GM12872 (cell line): ENCODE data around the gene TMTC2.

Experiments
- TF ChIP-seq, protein P1 (sequence below): IDR thresholded peaks from 3 replicates; pipeline ENCODE4 v1.5.1; 2011; ENCODE audit warnings: low read depth, mild to moderate bottlenecking, low read length, moderate library complexity; ENCODE audit not compliant: insufficient read depth

TMTC2 gene

GRCh38 chr12:82694970-82695369, 8.3 kb downstream of the TMTC2 start:
- TF ChIP-seq, protein P1, sequence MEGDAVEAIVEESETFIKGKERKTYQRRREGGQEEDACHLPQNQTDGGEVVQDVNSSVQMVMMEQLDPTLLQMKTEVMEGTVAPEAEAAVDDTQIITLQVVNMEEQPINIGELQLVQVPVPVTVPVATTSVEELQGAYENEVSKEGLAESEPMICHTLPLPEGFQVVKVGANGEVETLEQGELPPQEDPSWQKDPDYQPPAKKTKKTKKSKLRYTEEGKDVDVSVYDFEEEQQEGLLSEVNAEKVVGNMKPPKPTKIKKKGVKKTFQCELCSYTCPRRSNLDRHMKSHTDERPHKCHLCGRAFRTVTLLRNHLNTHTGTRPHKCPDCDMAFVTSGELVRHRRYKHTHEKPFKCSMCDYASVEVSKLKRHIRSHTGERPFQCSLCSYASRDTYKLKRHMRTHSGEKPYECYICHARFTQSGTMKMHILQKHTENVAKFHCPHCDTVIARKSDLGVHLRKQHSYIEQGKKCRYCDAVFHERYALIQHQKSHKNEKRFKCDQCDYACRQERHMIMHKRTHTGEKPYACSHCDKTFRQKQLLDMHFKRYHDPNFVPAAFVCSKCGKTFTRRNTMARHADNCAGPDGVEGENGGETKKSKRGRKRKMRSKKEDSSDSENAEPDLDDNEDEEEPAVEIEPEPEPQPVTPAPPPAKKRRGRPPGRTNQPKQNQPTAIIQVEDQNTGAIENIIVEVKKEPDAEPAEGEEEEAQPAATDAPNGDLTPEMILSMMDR: no peak

- TF ChIP-seq, protein P1: no peak
Measured at GRCh38 chr12:82695531-82695930, 8.8 kb downstream of the TMTC2 start.

GRCh38 chr12:82696543-82696942, 9.8 kb downstream of the TMTC2 start:
- TF ChIP-seq, protein P1: no peak

- TF ChIP-seq, protein P1: no peak
Measured at GRCh38 chr12:82698708-82699564, 12.2 kb downstream of the TMTC2 start.

- TF ChIP-seq, protein P1: no peak
Measured at GRCh38 chr12:82705774-82706173, 19.1 kb downstream of the TMTC2 start.

- TF ChIP-seq, protein P1: no peak
Measured at GRCh38 chr12:82708061-82708879, 21.6 kb downstream of the TMTC2 start.

GRCh38 chr12:82709794-82710355, 23.2 kb downstream of the TMTC2 start:
- TF ChIP-seq, protein P1: no peak
